ENCODE measurements around the gene SYT7.

DNA sequence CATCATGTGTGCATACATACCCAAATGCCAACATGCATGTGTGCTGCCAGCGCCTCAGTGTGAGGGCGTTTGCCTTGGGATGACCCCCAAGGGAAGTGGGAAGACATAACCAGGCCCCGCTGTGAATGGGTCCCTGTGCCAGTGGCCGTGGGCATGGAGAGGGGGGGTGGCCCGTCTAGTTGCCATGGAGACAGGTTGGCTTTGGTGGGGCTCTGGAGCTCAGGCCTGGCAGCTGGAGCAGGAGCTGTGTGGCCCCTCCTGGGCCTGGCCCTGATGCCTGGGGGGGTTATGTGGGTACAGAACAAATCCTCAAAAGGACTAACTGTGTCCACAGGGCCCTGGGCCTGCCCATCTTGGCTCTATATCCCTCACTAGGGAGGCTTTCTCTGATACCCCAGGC, 8.0 kb downstream of the SYT7 start:
- no peak for TF ChIP-seq POLR2AphosphoS5 (IDR thresholded peaks at IDR 0.05; ENCODE audit: borderline replicate concordance, low read depth, low read length)
- TF ChIP-seq EZH2 (IDR thresholded peaks at IDR 0.05), result no peak
- no peak for TF ChIP-seq FOXP2 (optimal IDR thresholded peaks at IDR 0.05; ENCODE audit: control extremely low read depth, extremely low read length, insufficient read depth)
